ENCODE results near the gene OR4F15. TPM values are rescaled to one million over a fixed set of nuclear protein-coding genes. Genes with fewer than 3 reads are reported as not detected.

OR4F15 gene
- total and polyA plus RNA-seq, 2 of the 8 experiments (the other 6 are each of a cell fraction or from before 2014, with no cell fraction given): not detected

DNA sequence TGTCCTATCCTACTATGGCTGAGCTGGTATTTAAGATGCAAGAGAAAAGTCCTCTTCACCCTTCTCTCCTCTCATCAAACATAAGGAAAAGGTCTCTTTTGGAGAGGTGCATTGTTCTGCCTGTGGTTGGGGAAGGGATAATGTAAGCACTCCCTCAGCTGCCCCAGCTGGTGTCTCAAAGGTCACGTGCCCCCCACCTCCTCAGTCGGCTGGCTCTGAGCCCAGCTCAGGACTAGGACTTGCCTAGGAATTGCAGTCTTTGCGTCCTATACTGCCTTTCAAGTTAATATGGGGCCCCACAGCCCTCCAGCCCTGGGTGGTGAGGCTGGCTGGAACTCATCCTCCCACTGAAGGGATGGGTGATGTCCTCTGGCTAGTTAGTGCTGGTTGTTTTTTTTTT is 29.7 kb downstream of the OR4F15 start:
- WGBS, 2 experiments (ENCODE audit: extremely low coverage in 1 of 2, insufficient coverage in 1 of 2, insufficient read length in 1 of 2, insufficient replicate concordance in 2 of 2, low coverage in 1 of 2, low lambda C conversion rate in 2 of 2, missing lambda C conversion rate in 1 of 2): 83% methylated on average over 3 of the region's 3 CpGs; no CpG with 5 or more reads in 1 of the 2 experiments
- H2AFZ ChIP-seq (ENCODE audit: low read length): no peak overlapping the region
- no peak overlapping the region for H3K56ac ChIP-seq (replicated peaks; ENCODE audit: insufficient read length, low read depth, low read length)
- no peaks in the 10 kb centered on the region for H3K36me3 ChIP-seq (ENCODE audit: control insufficient read depth in 2 of 4, insufficient read depth in 4 of 4, low read length in 3 of 4)
- H3K4ac ChIP-seq (replicated peaks; ENCODE audit: insufficient read length, low read depth, low read length): no peak overlapping the region
- peaks cover 8 to 13% of the 10 kb centered on the region in 2 experiments; a peak in 3 of 4 replicates for H3K9me3 ChIP-seq (ENCODE audit: insufficient read depth in 2 of 2, low read depth in 1 of 2, low read length in 1 of 2)
- no peak overlapping the region for H3K9ac ChIP-seq (replicated peaks in 1 of 4; ENCODE audit: extremely low read depth in 1 of 4, low read depth in 3 of 4, low read length in 3 of 4)
- H3K27me3 ChIP-seq (replicated peaks in 1 of 4; ENCODE audit: control insufficient read depth in 3 of 4, extremely low read depth in 1 of 4, insufficient read depth in 3 of 4, low read length in 3 of 4): no peaks in the 10 kb centered on the region
- no peaks in the 10 kb centered on the region for H3K79me2 ChIP-seq (ENCODE audit: control insufficient read depth in 1 of 2, insufficient read depth in 2 of 2, low read length in 2 of 2)
- no peak overlapping the region for H2BK120ac ChIP-seq (replicated peaks; ENCODE audit: low read depth, low read length)
- H2BK12ac ChIP-seq (ENCODE audit: low read depth, low read length): no peak overlapping the region
- CTCF ChIA-PET (ENCODE audit: partially characterized antibody): interaction anchor here (0.6 to 1.0 kb wide), 2 partner anchors 17 to 1396 kb away, joined by 3 to 4 read pairs; no protein-coding TSS in a partner anchor
- no peak overlapping the region for H3K27ac ChIP-seq (ENCODE audit: low read depth, low read length)
- H3K79me1 ChIP-seq (ENCODE audit: low read depth, low read length): no peaks in the 10 kb centered on the region
- POLR2A ChIA-PET (ENCODE audit: partially characterized antibody): no interaction called here
- H4K20me1 ChIP-seq (replicated peaks in 1 of 2; ENCODE audit: control insufficient read depth in 1 of 2, insufficient read depth in 2 of 2, low read length in 2 of 2): no peaks in the 10 kb centered on the region
- H3K4me1 ChIP-seq (replicated peaks in 1 of 4; ENCODE audit: control insufficient read depth in 3 of 4, insufficient read depth in 4 of 4, low read length in 3 of 4): peaks cover 0 to 2% (median 0%) of the 10 kb centered on the region in 4 experiments; a peak in 3 of 7 replicates
- H2BK20ac ChIP-seq (ENCODE audit: low read length): no peak overlapping the region
- H4K5ac ChIP-seq (ENCODE audit: insufficient read length, low read depth, low read length): no peak overlapping the region
- no peak overlapping the region for H2AK5ac ChIP-seq (ENCODE audit: low read depth, low read length)
- no peak overlapping the region for H3K4me2 ChIP-seq (ENCODE audit: insufficient read depth in 1 of 2, low read depth in 2 of 2, low read length in 2 of 2)
- no peak overlapping the region for H3K23ac ChIP-seq (ENCODE audit: insufficient read length)
- no peak for TF ChIP-seq TBP (IDR thresholded peaks at IDR 0.05; ENCODE audit: low read depth, low read length)
- H2BK5ac ChIP-seq (ENCODE audit: low read depth, low read length): no peak overlapping the region
- no peak overlapping the region for H4K91ac ChIP-seq (replicated peaks; ENCODE audit: insufficient read length, low read length)
- H3K14ac ChIP-seq (ENCODE audit: insufficient read length): no peak overlapping the region
- no peak overlapping the region for H3K4me3 ChIP-seq (ENCODE audit: extremely low read depth in 1 of 4, insufficient read depth in 2 of 4, low read depth in 3 of 4, low read length in 4 of 4)
- DNase-seq (ENCODE audit: low read depth in 1 of 2, low spot score in 2 of 2) (no peak), FAIRE-seq (no peak)
- no peak overlapping the region for H4K8ac ChIP-seq (ENCODE audit: extremely low read depth, insufficient read depth, low read length)
- H3K18ac ChIP-seq (ENCODE audit: extremely low read depth, low read length): no peak overlapping the region
- H3K23me2 ChIP-seq (ENCODE audit: low read depth, low read length): no peaks in the 10 kb centered on the region
- H2BK15ac ChIP-seq (ENCODE audit: low read length): no peak overlapping the region
